GM12878 (cell line): ENCODE measurements around the gene FASN. TPM values are rescaled to one million over a fixed set of nuclear protein-coding genes. Genes with fewer than 3 reads are reported as not detected.
A peak's percentile ranks its signal among the peaks of the same experiment; 100 is the strongest.

ENCODE experiments used
- BACH1 ChIP-seq: fragments of 450-650 bp; IDR thresholded peaks from 2 replicates; pipeline ENCODE4 v1.6.1; 2017; ENCODE audit warnings: mild to moderate bottlenecking, borderline replicate concordance
- BRCA1 ChIP-seq: IDR thresholded peaks from 2 replicates; pipeline ENCODE4 v1.6.1; 2011; ENCODE audit warnings: low read depth, low read length, improper control_type of control experiment
- DPF2 ChIP-seq: fragments of 450-650 bp; IDR thresholded peaks from 2 replicates; pipeline ENCODE4 v1.6.1; 2017; ENCODE audit warnings: mild to moderate bottlenecking
- IKZF2 ChIP-seq, 2 experiments: fragments of 450-650 bp; IDR thresholded peaks; 2 replicates each; pipeline ENCODE4 v1.6.1; 2017; ENCODE audit warnings: mild to moderate bottlenecking in 2 of 2, moderate library complexity in 2 of 2
- NFYA ChIP-seq: IDR thresholded peaks from 2 replicates; pipeline ENCODE4 v1.6.1; 2011; ENCODE audit warnings: low read depth, mild to moderate bottlenecking, low read length, improper control_type of control experiment, borderline replicate concordance
- NR2F1 ChIP-seq: fragments of 450-650 bp; conservative IDR thresholded peaks from 2 replicates; pipeline ENCODE4 v1.6.1; 2017; ENCODE audit warnings: mild to moderate bottlenecking
- PML ChIP-seq: IDR thresholded peaks from 2 replicates; pipeline ENCODE4 v1.6.1; 2012; ENCODE audit warnings: low read length, inconsistent platforms
- POLR2A ChIP-seq: IDR thresholded peaks from 2 replicates; pipeline ENCODE4 v1.6.1; 2011; ENCODE audit warnings: low read depth, mild to moderate bottlenecking, low read length
- SKIL ChIP-seq: fragments of 450-650 bp; IDR thresholded peaks from 2 replicates; pipeline ENCODE4 v1.6.1; 2017; ENCODE audit warnings: mild to moderate bottlenecking, low read depth, inconsistent platforms; ENCODE audit not compliant: poor library complexity, severe bottlenecking
- TAF1 ChIP-seq: IDR thresholded peaks from 2 replicates; pipeline ENCODE4 v1.6.1; 2011; ENCODE audit warnings: mild to moderate bottlenecking, low read depth, low read length, borderline replicate concordance
- TARDBP ChIP-seq: IDR thresholded peaks from 2 replicates; pipeline ENCODE4 v1.6.1; 2016; ENCODE audit warnings: borderline replicate concordance
- YY1 ChIP-seq: IDR thresholded peaks from 2 replicates; pipeline ENCODE4 v1.6.1; 2011; ENCODE audit warnings: low read depth, mild to moderate bottlenecking, low read length
- ZNF24 ChIP-seq: fragments of 450-650 bp; IDR thresholded peaks from 2 replicates; pipeline ENCODE4 v1.6.1; 2017; ENCODE audit warnings: antibody characterized with exemption, mild to moderate bottlenecking
- ZNF687 ChIP-seq: fragments of 450-650 bp; IDR thresholded peaks from 2 replicates; pipeline ENCODE4 v1.6.1; 2017; ENCODE audit warnings: mild to moderate bottlenecking, moderate library complexity
- polyA plus RNA-seq, 11 experiments: library from polyadenylated mRNA; depleted of rRNA in 4 of 11; unstranded in 6 of 11; stranded (reverse) in 5 of 11; fragments of >200 nt; fragmentation: Nextera tagmentation in 4 of 11; fragmentation: Illumina TruSeq in 1 of 11; extraction: Ambion mirVana in 4 of 11; extraction: Trizol in 1 of 11; gene quantifications; 1 replicate in 1 of 11; 2 replicates in 10 of 11; pipeline versions ENCODE4 v1.2.1 to v1.2.3, GENCODE V29; 2011 to 2016; ENCODE audit warnings: inconsistent platforms in 2 of 11, missing spikeins in 2 of 11, low read depth in 1 of 11
- total RNA-seq, 4 experiments: library from RNA; depleted of rRNA in 3 of 4; stranded (reverse); fragments of >200 nt in 3 of 4; fragmentation: Illumina TruSeq in 1 of 4; extraction: Trizol in 1 of 4; gene quantifications; 2 replicates each; pipeline versions ENCODE4 v1.2.1 to v1.2.3, GENCODE V29; 2013 to 2021
- TF ChIP-seq, protein P1 (sequence below): fragments of 450-650 bp; IDR thresholded peaks from 2 replicates; pipeline ENCODE4 v1.6.1; 2017; ENCODE audit warnings: mild to moderate bottlenecking
- TF ChIP-seq, protein P2 (sequence below): IDR thresholded peaks from 2 replicates; pipeline ENCODE4 v1.6.1; 2011; ENCODE audit warnings: borderline replicate concordance, low read depth, mild to moderate bottlenecking, moderate library complexity, low read length; ENCODE audit not compliant: insufficient read depth, poor library complexity, severe bottlenecking

The FASN gene
- total and polyA plus RNA-seq, 10 of the 15 experiments (the other 5 are each of a cell fraction or from before 2014, with no cell fraction given): 0.19 to 333 (median 30.4) TPM

GRCh38 chr17:82098169-82098938 is at the start of gene FASN (continued):
- TF ChIP-seq, protein P1, sequence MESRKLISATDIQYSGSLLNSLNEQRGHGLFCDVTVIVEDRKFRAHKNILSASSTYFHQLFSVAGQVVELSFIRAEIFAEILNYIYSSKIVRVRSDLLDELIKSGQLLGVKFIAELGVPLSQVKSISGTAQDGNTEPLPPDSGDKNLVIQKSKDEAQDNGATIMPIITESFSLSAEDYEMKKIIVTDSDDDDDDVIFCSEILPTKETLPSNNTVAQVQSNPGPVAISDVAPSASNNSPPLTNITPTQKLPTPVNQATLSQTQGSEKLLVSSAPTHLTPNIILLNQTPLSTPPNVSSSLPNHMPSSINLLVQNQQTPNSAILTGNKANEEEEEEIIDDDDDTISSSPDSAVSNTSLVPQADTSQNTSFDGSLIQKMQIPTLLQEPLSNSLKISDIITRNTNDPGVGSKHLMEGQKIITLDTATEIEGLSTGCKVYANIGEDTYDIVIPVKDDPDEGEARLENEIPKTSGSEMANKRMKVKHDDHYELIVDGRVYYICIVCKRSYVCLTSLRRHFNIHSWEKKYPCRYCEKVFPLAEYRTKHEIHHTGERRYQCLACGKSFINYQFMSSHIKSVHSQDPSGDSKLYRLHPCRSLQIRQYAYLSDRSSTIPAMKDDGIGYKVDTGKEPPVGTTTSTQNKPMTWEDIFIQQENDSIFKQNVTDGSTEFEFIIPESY: no peak
- TF ChIP-seq POLR2A: peak; percentile 94
- TF ChIP-seq IKZF2 (IDR thresholded peaks at IDR 0.05): no peak
- TF ChIP-seq BACH1: peak; percentile 94
- TF ChIP-seq TARDBP: no peak
- TF ChIP-seq NR2F1: no peak
- no peak for TF ChIP-seq SKIL
- peak; percentile 58 for TF ChIP-seq ZNF687
- TF ChIP-seq ZNF24: no peak
- peak; percentile 75; the same call in 1 of the 2 replicates for TF ChIP-seq PML
- no peak for TF ChIP-seq BRCA1
- TF ChIP-seq, protein P2, sequence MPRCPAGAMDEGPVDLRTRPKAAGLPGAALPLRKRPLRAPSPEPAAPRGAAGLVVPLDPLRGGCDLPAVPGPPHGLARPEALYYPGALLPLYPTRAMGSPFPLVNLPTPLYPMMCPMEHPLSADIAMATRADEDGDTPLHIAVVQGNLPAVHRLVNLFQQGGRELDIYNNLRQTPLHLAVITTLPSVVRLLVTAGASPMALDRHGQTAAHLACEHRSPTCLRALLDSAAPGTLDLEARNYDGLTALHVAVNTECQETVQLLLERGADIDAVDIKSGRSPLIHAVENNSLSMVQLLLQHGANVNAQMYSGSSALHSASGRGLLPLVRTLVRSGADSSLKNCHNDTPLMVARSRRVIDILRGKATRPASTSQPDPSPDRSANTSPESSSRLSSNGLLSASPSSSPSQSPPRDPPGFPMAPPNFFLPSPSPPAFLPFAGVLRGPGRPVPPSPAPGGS: peak; percentile 68
- peak; percentile 86 for TF ChIP-seq DPF2
- TF ChIP-seq NFYA: no peak
- TF ChIP-seq TAF1: peak; percentile 91
- peak; percentile 93 for TF ChIP-seq YY1
